Trophoblast cell (in vitro differentiated cells and primary cell): ENCODE results near the gene NCOA3.

Experiments used
- DNase-seq, 2 donors: peaks; one replicate each; pipeline ENCODE4 v3.0.0-alpha.2; 2016
- H2AFZ ChIP-seq: 2 replicates; pipeline ENCODE4 v1.6.1; 2013; ENCODE audit warnings: low read length, moderate library complexity, mild to moderate bottlenecking; ENCODE audit not compliant: insufficient read depth, poor library complexity
- H2AK5ac ChIP-seq: 2 replicates; pipeline ENCODE4 v1.6.1; 2013; ENCODE audit warnings: mild to moderate bottlenecking, low read length
- H2BK120ac ChIP-seq: 2 replicates; pipeline ENCODE4 v1.6.1; 2013; ENCODE audit warnings: low read length, mild to moderate bottlenecking, moderate library complexity; ENCODE audit not compliant: insufficient read depth, poor library complexity
- H2BK12ac ChIP-seq: 2 replicates; pipeline ENCODE4 v1.6.1; 2013; ENCODE audit warnings: mild to moderate bottlenecking, low read length, moderate library complexity
- H2BK5ac ChIP-seq: 2 replicates; pipeline ENCODE4 v1.6.1; 2013; ENCODE audit warnings: low read length, low read depth, moderate library complexity, mild to moderate bottlenecking; ENCODE audit not compliant: poor library complexity
- H3K14ac ChIP-seq: 2 replicates; pipeline ENCODE4 v1.6.1; 2013; ENCODE audit warnings: mild to moderate bottlenecking, low read length
- H3K18ac ChIP-seq: 2 replicates; pipeline ENCODE4 v1.6.1; 2013; ENCODE audit warnings: mild to moderate bottlenecking, low read length
- H3K23ac ChIP-seq: 2 replicates; pipeline ENCODE4 v1.6.1; 2013; ENCODE audit warnings: low read length
- H3K27ac ChIP-seq: 2 replicates; pipeline ENCODE4 v1.5.1; 2013; ENCODE audit warnings: low read depth, mild to moderate bottlenecking, inconsistent platforms, low read length, moderate library complexity
- H3K27me3 ChIP-seq: 2 replicates; pipeline ENCODE4 v1.6.1; 2013; ENCODE audit warnings: inconsistent platforms, mild to moderate bottlenecking, low read length, moderate library complexity; ENCODE audit not compliant: insufficient read depth
- H3K36me3 ChIP-seq, 2 experiments: 1 replicate in 1 of 2; 2 replicates in 1 of 2; pipeline ENCODE4 v1.6.1; 2013; ENCODE audit warnings: low read length in 2 of 2, mild to moderate bottlenecking in 2 of 2, moderate library complexity in 1 of 2; ENCODE audit not compliant: insufficient read depth in 2 of 2, control insufficient read depth in 1 of 2
- H3K4ac ChIP-seq: 2 replicates; pipeline ENCODE4 v1.6.1; 2013; ENCODE audit warnings: low read depth, mild to moderate bottlenecking, low read length, moderate library complexity
- H3K4me1 ChIP-seq, 2 experiments: 1 replicate in 1 of 2; 2 replicates in 1 of 2; pipeline ENCODE4 v1.6.1; 2013; ENCODE audit warnings: low read length in 2 of 2, mild to moderate bottlenecking in 2 of 2, moderate library complexity in 1 of 2; ENCODE audit not compliant: insufficient read depth in 2 of 2, control insufficient read depth in 1 of 2
- H3K4me2 ChIP-seq: 2 replicates; pipeline ENCODE4 v1.6.1; 2013; ENCODE audit warnings: inconsistent platforms, mild to moderate bottlenecking, low read length, moderate library complexity
- H3K4me3 ChIP-seq: 2 replicates; pipeline ENCODE4 v1.5.1; 2013; ENCODE audit warnings: mild to moderate bottlenecking, low read depth, low read length, inconsistent platforms
- H3K79me1 ChIP-seq: one replicate; pipeline ENCODE4 v1.6.1; 2013; ENCODE audit warnings: low read length
- H3K79me2 ChIP-seq: 2 replicates; pipeline ENCODE4 v1.6.1; 2013; ENCODE audit warnings: low read length, mild to moderate bottlenecking; ENCODE audit not compliant: control insufficient read depth, insufficient read depth, poor library complexity
- H3K9ac ChIP-seq: 2 replicates; pipeline ENCODE4 v1.6.1; 2013; ENCODE audit warnings: mild to moderate bottlenecking, low read length
- H3K9me3 ChIP-seq: 2 replicates; pipeline ENCODE4 v1.6.1; 2013; ENCODE audit warnings: low read depth, mild to moderate bottlenecking, control low read depth, inconsistent platforms, low read length; ENCODE audit not compliant: insufficient read depth
- H4K12ac ChIP-seq: 2 replicates; pipeline ENCODE4 v1.6.1; 2013; ENCODE audit warnings: low read depth, mild to moderate bottlenecking, low read length, moderate library complexity
- H4K8ac ChIP-seq: 2 replicates; pipeline ENCODE4 v1.6.1; 2013; ENCODE audit warnings: low read depth, mild to moderate bottlenecking, low read length, moderate library complexity
- H4K91ac ChIP-seq: one replicate; pipeline ENCODE4 v1.6.1; 2013; ENCODE audit warnings: low read depth, mild to moderate bottlenecking, low read length, moderate library complexity
- WGBS: extraction: QIAGEN DNeasy Blood & Tissue Kit; methylation state at CpG from one replicate; pipeline ENCODE4 v1.1.7; 2013; ENCODE audit warnings: missing lambda C conversion rate; ENCODE audit not compliant: insufficient read length, insufficient coverage; ENCODE audit errors: extremely low coverage; 5-methylcytosine and 5-hydroxymethylcytosine counted together

The NCOA3 gene

DNA sequence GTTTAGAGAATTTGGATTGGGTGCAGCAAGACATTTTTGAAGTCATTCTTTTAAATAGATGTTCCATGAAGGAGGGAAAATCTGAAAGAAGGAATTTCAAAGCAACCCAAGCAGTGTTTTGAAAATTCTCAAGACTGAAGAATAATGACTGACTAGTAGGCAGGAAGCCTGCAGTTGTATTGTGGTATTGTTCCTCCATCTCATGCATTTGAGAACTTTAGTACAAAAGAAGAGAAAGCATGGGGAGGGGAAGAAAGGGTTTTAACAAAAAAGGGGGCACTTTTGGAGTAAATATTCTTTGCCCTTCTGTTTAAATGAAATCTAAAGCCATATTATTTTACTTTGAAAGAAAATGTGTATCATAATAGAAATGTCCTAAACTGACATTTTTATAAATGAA is 6.6 kb downstream of the NCOA3 start:
- Histone ChIP-seq H3K18ac (no peak overlapping the region), H3K79me1 (peaks cover 2% of the 10 kb centered on the region), H4K8ac (no peak overlapping the region), H2BK5ac (no peak overlapping the region), H3K9me3 (no peaks in the 10 kb centered on the region), H3K4ac (no peak overlapping the region), H3K4me3 (no peak overlapping the region), H4K12ac (no peak overlapping the region), H4K91ac (no peak overlapping the region), H3K9ac (no peak overlapping the region), H3K23ac (no peak overlapping the region), H3K4me1 (peaks cover 2 to 5% of the 10 kb centered on the region in 2 experiments), H3K27ac (no peak overlapping the region), H2AFZ (no peak overlapping the region), H3K36me3 (peaks cover 1 to 4% of the 10 kb centered on the region in 2 experiments), H2AK5ac (no peak overlapping the region), H3K27me3 (no peaks in the 10 kb centered on the region), H3K79me2 (peaks cover 11% of the 10 kb centered on the region), H2BK12ac (no peak overlapping the region), H2BK120ac (no peak overlapping the region), H3K4me2 (no peak overlapping the region), H3K14ac (no peak overlapping the region)
- DNase-seq: no peak

DNA sequence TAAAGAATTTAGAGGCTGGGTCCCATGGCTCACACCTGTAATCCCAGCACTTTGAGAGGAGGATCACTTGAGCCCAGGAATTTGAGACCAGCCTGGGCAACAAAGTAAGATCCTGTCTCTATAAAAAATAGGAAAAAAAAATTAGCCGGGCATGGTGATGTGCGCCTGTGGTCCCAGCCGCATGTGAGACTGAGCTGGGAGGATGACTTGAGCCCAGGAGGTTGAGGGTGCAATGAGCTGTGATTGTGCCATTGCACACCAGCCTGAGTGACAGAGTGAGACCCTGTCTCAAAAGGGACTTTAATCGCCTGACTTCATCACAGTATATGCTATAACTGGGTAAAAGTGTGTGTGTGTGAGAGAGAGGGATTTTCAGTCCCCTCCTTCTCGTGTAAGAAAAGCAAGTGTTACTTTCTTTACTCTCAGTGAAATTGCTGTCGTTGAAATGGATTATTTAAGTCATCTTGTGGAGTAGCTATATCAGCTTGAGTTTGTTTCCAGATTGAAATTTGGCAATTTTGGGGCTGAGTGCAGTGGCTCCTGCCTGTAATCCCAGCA is 7.5 kb downstream of the NCOA3 start:
- Histone ChIP-seq H3K36me3 (peaks cover 1 to 4% of the 10 kb centered on the region in 2 experiments), H3K4me3 (no peak overlapping the region), H3K27me3 (no peaks in the 10 kb centered on the region), H3K23ac (no peak overlapping the region), H3K79me2 (peaks cover 12% of the 10 kb centered on the region), H2BK5ac (no peak overlapping the region), H3K14ac (no peak overlapping the region), H2AK5ac (no peak overlapping the region), H2BK12ac (no peak overlapping the region), H3K18ac (no peak overlapping the region), H3K9ac (peak overlapping the region; percentile 5), H3K4me1 (peaks cover 2 to 5% of the 10 kb centered on the region in 2 experiments), H4K12ac (no peak overlapping the region), H3K27ac (no peak overlapping the region), H2AFZ (no peak overlapping the region), H3K9me3 (no peaks in the 10 kb centered on the region), H4K8ac (no peak overlapping the region), H3K4ac (peak overlapping the region; percentile 75), H3K79me1 (peaks cover 2% of the 10 kb centered on the region), H4K91ac (no peak overlapping the region), H3K4me2 (no peak overlapping the region), H2BK120ac (no peak overlapping the region)
- DNase-seq: no peak
- WGBS: no CpG with 5 or more reads among the region's 6 CpGs

DNA sequence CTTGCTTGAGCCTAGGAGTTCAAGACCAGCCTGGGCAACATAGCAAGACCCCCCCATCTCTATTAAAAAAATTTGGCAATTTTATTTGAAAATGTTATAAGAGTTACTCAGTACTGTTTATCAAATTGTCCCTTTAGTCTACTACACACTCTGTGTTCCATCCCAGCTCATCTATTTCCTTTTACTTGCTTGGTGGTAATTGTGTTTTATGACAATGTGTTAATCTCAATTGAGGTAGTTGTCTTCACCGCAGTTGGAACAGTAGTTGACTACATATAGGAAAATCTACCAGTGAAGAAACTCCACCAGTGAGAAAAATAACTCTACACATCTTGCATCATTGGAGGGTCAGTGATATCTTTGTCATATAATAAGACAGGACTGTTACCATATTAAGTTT is 8.0 kb downstream of the NCOA3 start:
- Histone ChIP-seq H3K9me3 (no peaks in the 10 kb centered on the region), H3K4ac (peak overlapping the region; percentile 75), H3K23ac (no peak overlapping the region), H3K4me1 (peaks cover 2 to 5% of the 10 kb centered on the region in 2 experiments), H3K9ac (no peak overlapping the region), H3K14ac (no peak overlapping the region), H4K12ac (no peak overlapping the region), H3K79me2 (peaks cover 14% of the 10 kb centered on the region), H4K8ac (no peak overlapping the region), H2AK5ac (no peak overlapping the region), H3K27ac (no peak overlapping the region), H3K27me3 (no peaks in the 10 kb centered on the region), H2BK12ac (no peak overlapping the region), H3K4me3 (no peak overlapping the region), H3K18ac (no peak overlapping the region), H3K36me3 (peaks cover 1 to 6% of the 10 kb centered on the region in 2 experiments), H3K79me1 (peaks cover 2% of the 10 kb centered on the region), H3K4me2 (no peak overlapping the region), H2BK120ac (no peak overlapping the region), H4K91ac (no peak overlapping the region), H2BK5ac (no peak overlapping the region), H2AFZ (no peak overlapping the region)
- DNase-seq: no peak
- no CpG with 5 or more reads among the region's 1 CpG for WGBS

DNA sequence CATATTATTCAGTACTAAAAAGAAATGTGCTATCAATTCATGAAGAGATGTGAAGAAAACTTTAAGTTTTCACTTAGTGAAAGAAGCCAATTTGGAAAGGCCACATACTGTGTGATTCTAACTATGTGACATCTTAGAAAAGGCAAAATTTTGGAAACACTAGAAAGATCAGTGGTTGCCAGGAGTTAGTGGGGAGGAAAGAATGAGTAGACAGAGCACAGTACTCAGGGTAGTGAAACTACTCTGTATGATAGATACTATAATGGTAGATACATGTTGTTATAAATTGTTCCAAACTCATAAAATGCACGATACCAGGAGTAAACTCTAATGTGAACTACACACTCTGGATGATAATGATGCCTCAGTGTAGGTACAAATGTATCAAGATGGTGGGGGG is 14.2 kb downstream of the NCOA3 start:
- no peak overlapping the region for H3K4me2 ChIP-seq
- H4K91ac ChIP-seq: no peak overlapping the region
- H3K9me3 ChIP-seq: peaks cover 3% of the 10 kb centered on the region
- WGBS: no CpG with 5 or more reads among the region's 1 CpG
- no peak overlapping the region for H3K9ac ChIP-seq
- no peak overlapping the region for H2BK120ac ChIP-seq
- no peak overlapping the region for H3K14ac ChIP-seq
- H3K4me3 ChIP-seq: no peak overlapping the region
- H3K4me1 ChIP-seq: no peaks in the 10 kb centered on the region
- no peak overlapping the region for H4K12ac ChIP-seq
- no peaks in the 10 kb centered on the region for H3K27me3 ChIP-seq
- DNase-seq: no peak
- H2AK5ac ChIP-seq: no peak overlapping the region
- no peak overlapping the region for H2AFZ ChIP-seq
- no peak overlapping the region for H3K23ac ChIP-seq
- H3K27ac ChIP-seq: no peak overlapping the region
- no peak overlapping the region for H3K18ac ChIP-seq
- H2BK12ac ChIP-seq: no peak overlapping the region
- H3K79me1 ChIP-seq: no peaks in the 10 kb centered on the region
- H2BK5ac ChIP-seq: no peak overlapping the region
- H3K36me3 ChIP-seq: peaks cover 10 to 28% of the 10 kb centered on the region in 2 experiments
- H3K79me2 ChIP-seq: peaks cover 20% of the 10 kb centered on the region
- no peak overlapping the region for H3K4ac ChIP-seq
- H4K8ac ChIP-seq: no peak overlapping the region
